ENCODE data around the gene DNAJB2.

DNA sequence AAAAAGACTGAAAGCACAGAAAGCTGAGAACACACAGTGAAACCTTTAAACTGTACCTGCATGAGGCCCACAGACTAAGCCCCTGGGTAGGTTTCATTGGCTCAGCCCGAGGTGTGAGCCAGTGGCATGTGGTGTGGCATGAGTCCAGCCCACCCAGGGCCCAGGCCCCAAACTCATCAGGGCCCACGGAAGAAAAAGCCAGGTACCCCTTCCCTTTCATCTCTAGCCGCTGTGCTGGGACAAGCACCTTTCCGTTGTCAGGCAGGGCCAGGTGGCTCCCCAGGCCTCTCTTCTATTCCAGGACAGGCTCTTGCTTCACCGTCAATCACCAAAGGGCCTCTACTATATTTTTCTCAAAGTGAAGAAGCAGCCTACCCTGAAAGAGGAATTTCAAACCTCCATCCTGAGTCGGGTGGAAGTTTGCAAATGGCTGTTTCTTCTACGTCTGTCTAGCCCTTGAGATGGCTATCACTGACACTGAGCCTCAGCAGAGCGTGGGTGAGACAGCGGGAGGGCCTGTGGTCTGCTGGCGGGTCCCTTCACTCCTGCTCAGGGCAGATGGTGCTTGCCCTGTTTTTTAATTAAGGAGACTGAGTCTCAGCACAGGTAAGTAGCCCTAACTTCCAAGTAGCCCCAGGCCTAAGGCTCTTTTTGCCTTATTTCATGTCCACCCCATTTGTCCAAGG is 8.6 kb downstream of the DNAJB2 start:
- TF ChIP-seq CTCF (conservative IDR thresholded peaks at IDR 0.05): no peak
- no peak for TF ChIP-seq ZFX (IDR thresholded peaks at IDR 0.05)

Data from C4-2B (cell line).